GM19099 (cell line): ENCODE results near the gene DOP1B.

Experiments used
- POLR2A ChIP-seq: IDR thresholded peaks from 3 replicates; pipeline ENCODE4 v1.6.1; 2011; ENCODE audit warnings: low read depth; ENCODE audit not compliant: insufficient read length; ENCODE audit errors: extremely low read depth

DOP1B gene

DNA sequence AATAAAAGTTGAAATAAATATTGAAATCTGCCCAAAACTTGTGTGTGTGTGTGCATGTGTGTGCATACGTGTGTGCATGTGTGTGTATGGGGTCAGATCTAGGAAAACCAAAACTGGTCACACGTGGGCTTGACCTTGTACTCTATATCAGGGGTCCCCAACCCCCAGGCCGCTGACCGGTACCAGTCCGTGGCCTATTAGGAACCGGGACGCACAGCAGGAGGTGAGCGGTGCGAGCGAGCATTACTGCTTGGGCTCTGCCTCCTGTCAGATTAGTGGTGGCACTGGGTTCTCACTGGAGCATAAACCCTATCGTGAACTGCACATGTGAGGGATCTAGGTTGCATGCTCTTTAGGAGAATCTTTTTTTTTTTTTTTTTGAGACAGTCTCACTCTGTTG is 8.7 kb downstream of the DOP1B start:
- TF ChIP-seq POLR2A = no peak

DNA sequence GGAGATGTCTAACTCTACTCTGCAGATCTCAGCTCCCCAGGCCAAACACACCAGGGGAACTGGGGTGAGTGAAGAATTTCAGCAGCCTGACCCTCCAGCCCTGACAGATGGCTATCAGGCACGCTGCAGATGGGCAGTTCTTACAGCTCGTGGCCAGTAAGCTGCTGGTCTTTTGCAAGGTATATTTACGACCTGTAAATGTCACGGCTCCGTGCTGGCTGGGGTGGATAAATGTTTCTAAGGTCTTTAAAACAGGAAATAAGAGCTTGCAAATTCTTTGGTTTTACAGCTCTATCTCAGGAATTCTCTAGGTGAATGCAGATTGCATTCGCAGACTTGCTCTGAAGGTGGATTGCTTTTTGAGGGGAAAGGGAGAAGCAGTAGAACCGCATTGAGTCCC is 10.1 kb downstream of the DOP1B start:
- TF ChIP-seq POLR2A = no peak

DNA sequence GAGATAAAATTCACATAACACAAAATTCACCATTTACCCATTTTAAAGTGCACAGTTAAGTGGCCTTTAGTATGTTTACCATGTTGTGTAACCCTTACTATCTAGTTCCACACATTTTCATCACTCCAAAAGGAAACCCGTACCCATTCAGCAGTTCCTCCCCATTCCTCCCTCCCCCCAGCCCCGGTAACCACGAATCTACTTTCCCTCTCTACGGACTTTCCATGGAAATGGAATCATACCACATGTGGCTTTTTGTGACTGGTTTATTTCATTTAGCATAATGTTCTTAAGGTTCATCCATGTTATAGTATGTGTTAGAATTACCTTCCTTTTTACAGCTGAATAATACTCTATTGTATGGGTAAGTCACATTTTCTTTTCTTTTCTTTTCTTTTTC is 10.9 kb downstream of the DOP1B start:
- TF ChIP-seq POLR2A = no peak

DNA sequence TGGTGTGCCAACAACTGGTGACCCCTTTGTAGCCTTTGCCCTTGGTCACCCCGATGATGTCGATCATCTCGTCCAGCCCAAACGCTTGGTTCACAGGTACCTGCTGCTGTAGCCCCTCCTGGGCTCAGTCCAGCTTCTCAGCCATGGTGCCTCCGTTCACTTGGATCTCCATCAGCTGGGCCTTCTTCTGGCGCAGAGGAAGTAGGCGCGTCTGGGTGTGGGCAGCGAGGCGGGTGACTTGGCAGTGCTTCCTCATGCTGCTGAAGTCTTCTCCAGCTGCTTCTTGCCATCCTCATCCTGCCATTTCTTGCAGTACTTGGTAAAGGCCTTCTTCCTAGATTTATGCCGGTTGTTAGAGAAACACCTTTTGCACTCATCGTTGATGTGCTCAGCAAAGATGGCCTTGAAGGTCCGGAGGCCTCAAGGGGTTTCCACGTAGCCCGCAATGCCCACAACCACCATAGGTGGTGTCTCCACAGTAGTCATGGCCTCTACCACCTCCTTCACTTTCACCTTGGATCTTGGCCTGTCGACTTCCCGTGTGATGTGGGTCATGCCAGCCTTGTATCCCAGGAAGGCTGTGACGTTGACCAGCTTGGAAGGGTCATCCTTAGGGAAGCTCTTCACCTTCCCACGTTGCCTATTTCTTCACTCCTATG is 13.0 kb downstream of the DOP1B start:
- no peak for TF ChIP-seq POLR2A

DNA sequence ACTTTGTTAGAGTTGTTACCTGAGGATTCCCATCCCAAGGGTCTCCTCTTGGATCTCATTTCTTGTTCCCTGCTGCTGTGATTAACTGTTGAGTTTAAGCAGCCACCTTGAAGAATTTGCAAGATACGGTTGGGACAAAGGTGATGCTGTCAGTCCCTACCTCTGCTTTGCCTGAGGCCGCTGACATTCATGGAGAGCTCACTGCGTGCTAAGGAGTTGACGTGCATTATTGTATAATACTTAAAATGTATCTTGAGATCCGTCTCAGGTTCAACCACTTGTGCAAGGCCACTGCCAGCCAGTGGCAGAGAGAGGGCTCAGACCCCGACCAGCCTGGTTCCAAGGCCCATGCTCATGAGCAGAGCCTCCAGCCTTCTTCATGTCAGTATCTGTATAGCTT is 14.2 kb downstream of the DOP1B start:
- TF ChIP-seq POLR2A = no peak

DNA sequence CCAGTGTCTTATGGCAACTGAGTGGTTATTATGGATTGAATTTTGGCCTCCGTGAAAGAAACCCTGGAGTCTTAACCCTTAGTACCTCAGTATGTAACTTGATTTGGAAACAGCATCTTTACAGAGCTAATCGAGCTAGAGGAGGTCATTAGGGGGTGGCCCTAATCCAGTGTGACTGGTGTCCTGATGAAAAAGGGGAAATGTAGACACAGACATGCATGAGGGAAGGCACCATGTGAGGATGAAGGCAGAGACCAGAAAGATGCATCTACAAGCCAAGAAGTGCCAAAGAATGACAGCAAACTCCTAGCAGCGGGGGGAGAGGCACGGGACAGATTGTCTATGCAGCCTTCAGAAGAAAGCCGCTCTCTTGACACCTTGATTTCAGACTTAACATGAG is 14.7 kb downstream of the DOP1B start:
- no peak for TF ChIP-seq POLR2A

DNA sequence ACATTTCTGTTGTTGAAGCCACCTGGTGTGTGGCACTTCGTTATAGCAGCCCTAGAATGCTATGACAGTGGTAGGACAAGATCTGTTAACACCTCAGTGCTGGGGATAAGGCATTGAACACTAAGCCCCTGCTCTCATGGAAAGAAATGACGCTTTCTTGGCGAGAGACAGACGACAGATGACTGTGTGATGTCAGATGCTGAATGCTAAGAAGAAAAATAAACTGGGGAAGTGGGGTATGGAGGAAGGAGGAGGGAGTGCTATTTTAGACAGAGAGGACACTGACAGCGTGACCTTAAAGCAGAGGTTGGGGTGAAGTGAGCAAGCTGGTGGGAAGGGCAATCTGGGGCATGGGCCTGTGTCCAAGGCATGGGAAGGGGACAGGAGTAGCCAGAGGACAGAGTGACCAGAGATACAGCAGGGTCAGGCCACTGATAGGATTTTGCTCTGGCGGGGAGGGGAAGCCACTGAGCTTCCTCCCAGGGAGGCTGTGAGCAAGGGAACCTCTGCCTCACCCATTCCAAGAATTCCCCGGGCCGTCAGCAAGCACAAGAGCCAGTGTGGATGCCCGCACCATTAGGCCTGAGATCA is 15.2 kb downstream of the DOP1B start:
- no peak for TF ChIP-seq POLR2A

DNA sequence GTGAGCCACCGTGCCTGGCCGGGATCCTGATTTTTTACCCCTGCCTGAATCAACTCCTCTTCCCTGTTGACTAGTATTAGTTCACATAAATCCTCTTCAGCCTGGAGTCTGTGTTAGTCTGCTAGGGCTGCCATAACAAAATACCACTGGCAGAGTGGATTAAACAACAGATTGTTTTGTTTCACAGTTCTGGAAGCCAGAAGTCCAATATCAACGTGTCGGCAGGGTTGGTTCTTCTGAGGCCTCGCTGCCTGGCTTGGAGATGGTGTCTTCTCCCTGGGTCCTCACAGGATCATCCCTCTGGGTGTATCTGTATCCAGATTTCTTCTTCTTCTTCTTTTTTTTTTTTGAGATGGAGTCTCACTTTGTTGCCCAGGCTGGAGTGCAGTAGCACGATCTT is 18.2 kb downstream of the DOP1B start:
- no peak for TF ChIP-seq POLR2A

DNA sequence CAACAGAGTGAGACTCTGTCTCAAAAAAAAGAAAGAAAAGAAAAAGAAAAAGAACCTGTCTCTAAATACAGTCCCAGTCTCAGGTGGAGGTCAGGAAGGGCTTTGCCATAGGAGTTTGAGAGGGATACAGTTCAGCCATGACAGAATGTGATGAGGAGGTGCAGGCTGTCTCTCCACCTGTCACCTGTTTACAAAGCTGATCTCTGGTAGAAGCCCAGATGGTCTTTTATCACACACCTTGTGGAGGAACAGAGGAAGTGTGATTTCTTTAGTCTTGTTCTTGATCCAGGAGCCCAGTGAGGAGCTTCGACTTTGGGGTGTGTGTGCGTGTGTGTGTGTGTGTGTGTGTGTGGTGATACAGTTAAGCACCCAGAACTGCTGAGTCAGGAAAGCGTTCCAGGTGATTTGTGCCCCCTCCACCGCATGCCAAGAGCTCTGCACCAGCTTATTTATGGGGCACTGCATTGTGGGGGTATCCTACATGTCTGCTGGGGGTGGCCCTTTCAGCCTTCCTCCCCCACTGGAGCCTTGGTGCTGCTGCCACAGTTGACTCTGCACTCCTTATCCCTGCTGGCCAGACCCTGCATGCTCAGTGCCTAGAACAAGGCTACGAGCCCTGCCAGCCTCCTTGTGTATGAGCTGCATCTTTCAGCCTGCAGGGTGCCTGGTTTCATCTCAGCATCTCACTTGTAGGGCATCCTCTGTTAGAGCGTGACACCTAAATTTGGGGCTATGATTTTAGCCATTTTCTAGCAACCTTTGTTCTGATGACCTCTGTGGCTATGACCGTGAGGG is 19.3 kb downstream of the DOP1B start:
- no peak for TF ChIP-seq POLR2A

DNA sequence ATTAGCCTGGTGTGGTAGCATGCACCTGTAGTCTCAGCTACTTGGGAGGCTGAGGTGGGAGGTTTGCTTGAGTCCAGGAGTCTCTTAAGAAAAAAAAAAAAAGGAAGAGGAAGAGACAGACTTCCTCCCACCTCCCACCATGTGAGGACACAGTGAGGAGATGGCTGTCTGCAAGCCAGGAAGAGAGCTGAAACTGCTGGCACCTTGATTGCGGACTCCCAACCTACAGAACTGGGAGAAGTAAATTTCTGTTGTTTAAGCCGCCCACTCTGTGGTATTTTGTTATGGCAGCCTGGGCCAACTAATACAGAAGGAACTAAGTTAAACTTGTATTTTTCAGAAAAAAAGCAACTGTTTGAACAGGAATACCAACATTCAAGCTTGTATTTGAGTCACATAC is 21.7 kb downstream of the DOP1B start:
- no peak for TF ChIP-seq POLR2A

DNA sequence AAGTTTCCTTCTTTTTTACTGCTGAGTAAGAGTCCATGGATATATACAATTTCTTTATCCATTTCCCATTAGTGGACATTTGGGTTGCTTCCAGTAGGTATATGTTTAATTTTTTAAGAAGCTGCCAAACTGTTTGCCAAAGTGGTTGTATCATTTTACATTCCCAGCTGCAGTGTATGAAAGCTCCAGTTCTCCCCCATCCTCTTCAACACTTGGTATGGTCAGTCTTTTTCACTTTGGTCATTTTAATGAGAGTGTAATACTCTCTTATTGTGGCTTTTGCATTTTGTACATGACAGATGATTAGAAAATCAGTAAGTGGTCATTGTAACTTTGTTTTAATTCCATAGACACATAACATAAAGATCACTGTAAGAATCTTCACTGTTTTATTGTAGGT is 22.5 kb downstream of the DOP1B start:
- TF ChIP-seq POLR2A = no peak

DNA sequence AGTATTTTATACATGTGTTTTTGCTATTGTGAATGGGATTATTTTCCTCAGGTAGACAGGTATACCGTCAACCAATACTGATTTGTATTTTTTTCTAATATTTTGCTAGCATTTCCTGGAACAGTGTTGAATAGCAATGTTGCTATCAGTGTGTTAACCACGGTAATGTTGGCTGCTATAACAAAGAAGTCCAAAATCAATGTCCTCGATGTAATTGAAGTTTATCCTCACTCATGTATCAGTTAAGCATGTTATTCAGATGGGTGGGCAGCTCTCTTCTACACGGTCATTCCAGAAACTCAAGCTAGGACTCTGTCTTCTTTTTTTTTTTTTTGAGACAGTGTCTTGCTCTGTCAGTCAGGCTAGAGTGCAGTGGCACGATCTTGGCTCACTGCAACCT is 24.3 kb downstream of the DOP1B start:
- no peak for TF ChIP-seq POLR2A

DNA sequence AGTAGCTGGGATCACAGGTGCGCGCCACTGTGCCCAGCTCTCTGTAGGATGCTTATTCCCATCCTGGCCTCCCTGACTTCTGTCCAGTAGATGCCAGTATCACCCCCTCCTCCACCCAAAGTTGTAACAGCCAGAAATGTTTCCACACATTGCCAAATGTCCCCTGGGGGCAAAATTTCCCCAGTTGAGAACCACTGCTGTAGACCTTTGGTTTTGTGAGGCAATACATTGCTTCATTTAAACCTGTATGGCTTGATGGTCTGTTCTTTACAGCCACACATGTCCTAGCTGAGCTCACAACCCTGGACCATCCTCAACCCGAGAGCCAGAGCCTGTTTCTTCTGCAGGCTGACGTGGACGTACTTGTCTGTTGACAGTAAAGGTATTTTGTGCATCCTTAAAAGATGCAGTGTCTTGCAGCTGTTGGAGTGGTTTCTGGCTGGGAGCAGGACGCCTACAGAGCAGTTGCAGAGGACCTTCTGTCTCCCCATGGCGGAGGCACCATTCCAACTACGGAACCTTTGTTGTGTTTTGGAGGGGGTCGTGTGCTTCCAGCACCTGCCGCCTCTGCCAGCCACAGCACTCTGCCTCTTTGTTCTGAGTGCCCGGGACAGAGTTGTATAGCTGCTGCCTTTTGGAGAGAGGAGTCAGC is 26.6 kb downstream of the DOP1B start:
- TF ChIP-seq POLR2A = no peak

DNA sequence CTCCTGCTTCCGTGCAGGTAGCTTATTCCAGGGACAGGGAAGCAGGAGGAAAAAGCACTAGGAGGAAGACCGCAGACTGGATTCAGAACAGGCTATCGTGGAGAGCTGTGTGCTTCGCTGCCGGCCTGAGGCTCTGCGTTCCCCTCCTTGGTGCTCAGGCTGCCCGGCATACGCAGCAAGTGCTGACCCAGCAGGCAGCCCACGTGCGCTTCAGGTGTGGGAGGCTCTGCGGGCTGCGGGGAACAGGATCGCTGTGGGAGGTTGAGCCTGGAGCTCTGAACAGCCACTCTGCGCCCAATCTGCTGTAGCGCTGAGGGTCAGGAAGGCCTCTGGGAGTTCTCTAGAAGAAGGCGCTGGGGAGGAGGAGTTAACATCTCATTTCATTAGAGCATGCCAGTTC is 27.9 kb downstream of the DOP1B start:
- no peak for TF ChIP-seq POLR2A

DNA sequence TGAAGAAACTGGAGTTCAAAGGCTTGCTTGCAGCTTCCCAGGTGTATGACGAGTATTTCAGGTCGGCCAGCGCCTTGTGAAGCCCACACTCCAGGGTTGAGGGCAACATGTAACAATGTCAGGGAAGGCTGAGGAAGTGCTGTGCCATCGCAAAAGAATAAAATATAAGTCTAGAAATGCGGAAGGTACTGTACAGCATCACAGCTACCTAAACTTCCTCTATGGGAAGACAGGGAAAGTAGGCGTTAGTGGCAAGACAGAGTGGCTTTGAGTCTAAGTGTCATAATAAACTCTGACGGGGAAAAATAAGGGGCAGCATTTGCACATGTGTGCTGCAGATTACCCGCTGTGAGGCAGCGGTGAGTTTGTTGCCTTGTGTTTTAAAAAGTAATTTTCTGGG is 28.9 kb downstream of the DOP1B start:
- TF ChIP-seq POLR2A = no peak

DNA sequence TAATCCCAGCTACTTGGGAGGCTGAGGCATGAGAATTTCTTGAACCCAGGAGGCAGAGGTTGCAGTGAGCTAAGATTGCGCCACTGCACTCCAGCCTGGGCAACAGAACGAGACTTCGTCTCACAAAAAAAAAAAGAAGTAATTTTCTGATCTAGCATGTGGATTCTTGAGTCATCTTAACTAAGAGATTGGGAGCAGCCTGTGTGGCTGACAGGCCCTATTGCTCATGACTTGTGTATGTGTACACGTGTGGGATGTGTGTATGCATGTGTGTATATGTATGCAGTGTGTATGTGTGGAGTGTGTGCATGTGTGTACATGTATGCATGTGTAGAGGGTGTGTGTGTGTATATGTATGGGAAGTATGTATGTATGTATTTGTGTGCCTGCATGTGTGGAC is 29.5 kb downstream of the DOP1B start:
- TF ChIP-seq POLR2A = no peak
